GM18907 (cell line): ENCODE data around the gene OR6J1.
"Not testable (repeated sequence)": the region's sequence is repeated elsewhere in the genome, so short reads cannot be mapped to it uniquely, and the experiment has no call there.

ENCODE experiments used
- ATAC-seq: cut with Tn5 transposase; IDR thresholded peaks from one replicate; pipeline ENCODE4 v1.9.1; 2021; ENCODE audit warnings: mild to moderate bottlenecking, moderate library complexity; ENCODE audit not compliant: unreplicated experiment

The OR6J1 gene

DNA sequence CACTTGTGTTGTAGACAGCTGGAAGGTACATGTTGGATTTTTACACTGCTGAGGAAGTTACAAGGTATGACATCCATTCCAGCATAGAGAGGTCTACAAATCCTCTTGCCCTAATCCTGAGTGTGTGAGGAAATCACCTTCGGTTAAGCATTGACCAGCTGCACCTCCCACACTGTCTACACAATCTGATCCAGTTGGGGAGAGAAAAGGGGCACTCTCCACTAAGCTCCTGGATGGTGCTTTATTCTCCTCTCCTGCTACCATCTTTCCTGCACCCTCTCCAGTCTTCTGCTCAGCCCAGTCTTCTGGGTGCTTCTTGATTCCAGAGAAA, at the start of gene OR6J1:
Gene OR6J1 (minus strand): TSS at position 48 of the 331 bp plus-strand sequence. CDS start 9,541 bp downstream, outside the sequence.
- ATAC-seq = no peak

DNA sequence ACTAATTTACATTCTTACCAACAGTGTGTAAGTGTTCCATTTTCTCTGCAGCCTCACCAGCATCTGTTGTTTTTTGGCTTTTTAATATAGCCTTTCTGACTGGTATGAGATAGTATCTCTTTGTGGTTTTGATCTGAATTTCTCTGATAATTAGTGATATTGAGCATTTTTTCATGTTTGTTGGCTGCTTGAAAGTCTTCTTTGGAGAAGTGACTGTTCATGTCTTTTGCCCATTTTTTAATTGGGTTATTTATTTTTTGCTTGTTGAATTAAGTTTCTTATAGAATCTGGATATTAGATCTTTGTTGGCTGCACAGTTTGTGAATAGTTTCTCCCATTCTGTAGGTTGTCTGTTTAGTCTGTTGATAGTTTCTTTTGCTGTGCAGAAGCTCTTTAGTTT, 48.0 kb upstream of the OR6J1 start:
- no peak for ATAC-seq

DNA sequence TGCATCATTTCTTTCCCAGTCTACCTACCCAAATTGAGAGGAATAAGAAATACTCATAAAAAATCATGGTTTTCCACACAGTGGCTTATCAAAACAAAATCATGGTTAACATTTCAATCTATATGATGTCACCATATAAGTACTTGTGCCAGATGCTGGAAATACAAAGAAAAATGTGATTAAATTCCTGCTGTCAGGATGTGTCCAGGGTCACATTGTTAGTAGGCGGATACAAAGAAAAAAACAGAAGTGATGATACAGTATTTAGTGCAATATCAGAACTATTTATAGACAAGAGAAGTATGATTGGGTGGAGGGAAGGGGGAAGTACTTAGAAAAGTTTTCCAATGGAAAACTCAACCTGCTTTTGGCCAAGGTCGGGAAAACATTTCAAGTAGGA, 47.0 kb upstream of the OR6J1 start:
- no peak for ATAC-seq

DNA sequence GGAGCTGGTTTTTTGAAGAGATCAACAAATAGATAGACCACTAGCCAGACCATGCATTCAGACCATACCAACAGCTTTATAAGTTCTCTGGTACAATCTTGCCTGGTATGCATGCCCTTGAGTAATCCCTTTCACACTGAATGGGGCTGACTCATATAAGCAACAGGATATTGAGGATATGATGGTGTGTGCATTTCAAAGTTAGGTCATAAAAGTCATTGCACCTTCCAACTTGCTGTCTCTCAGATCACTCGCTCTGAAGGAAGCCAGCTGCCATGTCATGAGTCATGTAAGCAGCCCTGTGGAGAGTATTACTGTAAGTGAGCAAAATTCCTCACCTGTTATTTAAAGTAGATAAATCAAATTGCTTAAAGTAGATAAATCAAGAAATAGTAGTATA, 45.0 kb upstream of the OR6J1 start:
- no peak for ATAC-seq

DNA sequence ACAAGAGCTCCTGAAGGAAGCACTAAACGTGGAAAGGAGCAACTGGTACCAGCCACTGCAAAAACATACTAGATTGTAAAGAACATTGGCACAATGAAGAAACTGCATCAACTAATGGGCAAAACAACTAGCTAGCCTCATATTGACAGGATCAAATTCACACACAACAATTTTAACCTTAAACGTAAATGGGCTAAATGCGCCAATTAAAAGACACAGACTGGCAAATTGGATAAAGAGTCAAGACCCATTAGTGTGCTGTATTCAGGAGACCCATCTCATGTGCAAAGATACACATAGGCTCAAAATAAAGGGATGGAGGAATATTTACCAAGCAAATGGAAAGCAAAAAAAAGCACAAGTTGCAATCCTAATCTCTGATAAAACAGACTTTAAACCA, 43.8 kb upstream of the OR6J1 start:
- ATAC-seq = not testable (repeated sequence)

DNA sequence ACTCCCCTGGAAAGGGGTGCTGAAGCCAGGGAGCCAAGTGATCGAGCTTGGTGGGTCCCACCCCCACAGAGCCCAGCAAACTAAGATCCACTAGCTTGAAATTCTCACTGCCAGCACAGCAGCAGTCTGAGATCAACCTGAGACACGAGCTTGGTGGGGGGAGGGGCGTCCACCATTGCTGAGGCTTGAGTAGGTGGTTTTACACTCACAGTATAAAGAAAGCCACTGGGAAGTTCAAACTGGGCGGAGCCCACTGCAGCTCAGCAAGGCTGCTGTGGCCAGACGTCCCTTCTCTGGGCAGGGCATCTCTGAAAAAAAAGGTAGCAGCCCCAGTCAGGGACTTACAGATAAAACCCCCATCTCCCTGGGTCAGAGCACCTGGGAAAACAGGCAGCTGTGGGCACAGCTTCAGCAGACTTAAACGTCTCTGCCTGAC, 42.0 kb upstream of the OR6J1 start:
- ATAC-seq = not testable (repeated sequence)

DNA sequence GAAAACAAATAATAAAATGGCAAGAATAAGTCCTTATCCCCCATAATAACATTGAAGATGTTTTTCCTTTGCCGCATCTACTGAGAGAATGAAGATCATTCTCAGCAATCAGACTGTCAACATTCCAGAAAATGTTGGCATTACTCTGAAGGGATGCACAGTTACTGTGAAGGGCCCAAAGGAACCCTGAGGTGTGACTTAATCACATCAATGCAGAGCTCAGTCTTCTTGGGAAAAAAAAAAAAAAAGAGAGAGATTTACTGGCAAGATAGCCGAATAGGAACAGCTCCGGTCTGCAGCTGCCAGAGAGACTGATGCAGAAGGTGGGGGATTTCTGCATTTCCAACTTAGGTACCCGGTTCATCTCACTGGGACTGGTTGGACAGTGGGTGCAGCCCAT, 41.3 kb upstream of the OR6J1 start:
- no peak for ATAC-seq

DNA sequence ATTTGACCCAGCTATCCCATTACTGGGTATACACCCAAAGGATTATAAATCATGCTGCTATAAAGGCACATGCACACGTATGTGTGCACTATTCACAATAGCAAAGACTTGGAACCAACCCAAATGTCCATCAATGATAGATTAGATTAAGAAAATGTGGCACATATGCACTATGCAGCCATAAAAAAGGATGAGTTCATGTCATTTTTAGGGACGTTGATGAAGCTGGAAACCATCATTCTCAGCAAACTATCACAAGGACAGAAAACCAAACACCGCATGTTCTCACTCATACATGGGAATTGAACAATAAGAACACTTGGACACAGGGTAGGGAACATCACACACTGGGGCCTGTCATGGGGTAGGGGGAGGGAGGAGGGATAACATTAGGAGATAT, 39.3 kb upstream of the OR6J1 start:
- not testable (repeated sequence) for ATAC-seq

DNA sequence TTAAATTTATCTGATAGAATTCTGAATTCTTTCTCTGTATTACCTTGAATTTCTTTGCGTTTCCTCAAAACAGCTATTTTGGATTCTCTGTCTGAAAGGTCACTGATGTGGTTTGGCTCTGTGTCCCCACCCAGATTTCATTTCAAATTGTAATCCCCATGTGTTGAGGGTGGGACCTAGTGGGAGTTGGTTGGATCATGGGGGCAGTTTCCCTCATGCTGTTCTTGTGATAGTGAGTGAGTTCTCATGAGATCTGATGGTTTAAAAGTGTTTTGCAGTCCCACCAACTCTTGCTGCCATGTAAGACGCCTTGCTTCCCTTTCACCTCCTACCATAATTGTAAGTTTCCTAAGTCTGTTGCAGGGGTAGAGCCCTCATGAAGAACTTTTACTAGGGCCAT, 34.1 kb upstream of the OR6J1 start:
- ATAC-seq = no peak

DNA sequence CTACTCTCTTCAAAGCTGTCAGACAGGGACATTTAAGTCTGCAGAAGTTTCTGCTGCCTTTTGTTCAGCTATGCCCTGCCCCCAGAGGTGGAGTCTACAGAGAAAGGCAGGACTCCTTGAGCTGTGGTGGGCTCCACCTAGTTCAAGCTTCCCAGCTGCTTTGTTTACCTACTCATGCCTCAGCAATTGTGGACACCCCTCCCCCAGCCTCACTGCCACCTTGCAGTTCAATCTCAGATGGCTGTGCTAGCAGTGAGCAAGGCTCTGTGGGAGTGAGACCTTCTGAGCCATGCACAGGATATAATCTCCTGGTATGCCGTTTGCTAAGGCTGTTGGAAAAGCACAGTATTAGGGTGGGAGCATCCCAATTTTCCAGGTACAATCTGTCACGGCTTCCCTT, 33.4 kb upstream of the OR6J1 start:
- not testable (repeated sequence) for ATAC-seq

DNA sequence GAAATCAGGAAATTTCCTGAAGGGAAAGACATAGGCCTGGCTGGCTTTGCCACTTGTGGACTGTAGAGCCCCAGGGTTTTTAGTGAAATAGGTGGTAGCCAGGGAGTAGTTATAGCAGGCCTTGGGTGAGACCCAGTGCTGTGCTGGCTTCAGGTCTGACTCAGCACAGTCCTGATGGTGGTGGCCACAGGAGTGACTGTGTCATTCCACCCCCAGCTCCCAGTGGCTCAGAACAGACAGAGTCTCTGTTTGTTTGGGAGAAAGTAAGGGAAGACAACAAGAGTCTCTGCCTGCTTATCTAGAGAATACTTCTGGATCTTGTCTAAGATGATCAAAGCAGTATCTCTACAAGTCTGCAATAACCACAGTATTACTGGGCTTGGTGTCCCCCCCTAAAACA, 27.5 kb upstream of the OR6J1 start:
- ATAC-seq = no peak

DNA sequence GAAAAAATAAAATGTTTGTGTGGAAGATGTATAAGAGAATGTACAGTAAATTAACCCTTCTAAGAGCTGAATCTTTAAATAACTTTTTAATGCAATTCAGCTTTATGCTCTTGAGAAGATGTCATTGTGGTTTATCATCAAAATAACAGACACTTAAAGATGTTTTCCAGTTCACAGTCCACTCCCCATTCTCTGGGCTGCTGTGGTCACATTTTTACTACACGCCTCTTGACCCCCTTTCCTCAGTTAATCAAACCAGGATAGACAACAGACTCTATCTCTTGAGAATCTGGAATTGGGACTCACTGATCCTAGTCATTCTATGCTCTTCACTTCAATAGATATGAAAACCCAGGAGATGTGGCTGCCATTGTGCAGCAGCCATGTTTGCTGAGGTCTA, 24.7 kb upstream of the OR6J1 start:
- ATAC-seq = no peak

DNA sequence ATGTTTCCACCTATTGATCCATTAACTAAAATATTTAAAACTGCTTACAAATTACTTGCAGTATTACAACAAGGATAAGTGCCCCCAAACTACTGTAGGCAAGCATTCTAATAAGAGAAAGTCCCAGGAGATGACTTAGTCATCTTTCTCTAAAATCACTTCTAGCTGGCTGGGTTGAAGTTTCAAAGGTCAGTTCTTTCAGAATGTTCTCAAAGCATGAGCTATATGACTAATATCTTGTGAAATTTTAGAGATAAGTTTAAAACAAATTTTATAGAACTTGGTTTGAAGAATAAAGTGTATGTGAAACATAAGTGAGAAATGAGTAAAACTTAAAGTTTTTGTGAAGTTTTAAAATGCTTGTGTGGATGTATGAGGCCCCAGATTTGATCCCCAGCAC, 24.3 kb upstream of the OR6J1 start:
- peak; percentile 54 for ATAC-seq

DNA sequence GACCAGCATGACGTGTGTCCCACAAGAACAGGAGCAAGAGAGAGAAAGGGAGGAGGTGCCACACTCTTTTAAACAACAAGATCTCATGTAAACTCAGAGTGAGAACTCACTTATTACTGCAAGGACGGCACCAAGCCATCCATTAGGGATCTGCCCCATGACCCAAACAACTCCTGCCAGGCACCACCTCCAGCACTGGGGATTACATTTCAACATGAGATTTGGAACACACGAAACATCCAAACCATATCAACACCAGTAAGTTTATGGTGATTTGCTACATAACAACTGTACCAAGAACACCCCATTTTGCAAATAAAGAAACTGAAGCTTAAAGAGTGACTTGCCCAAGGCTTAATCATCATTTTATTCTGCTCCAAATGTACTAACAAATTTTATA, 23.7 kb upstream of the OR6J1 start:
- peak; percentile 5 for ATAC-seq

DNA sequence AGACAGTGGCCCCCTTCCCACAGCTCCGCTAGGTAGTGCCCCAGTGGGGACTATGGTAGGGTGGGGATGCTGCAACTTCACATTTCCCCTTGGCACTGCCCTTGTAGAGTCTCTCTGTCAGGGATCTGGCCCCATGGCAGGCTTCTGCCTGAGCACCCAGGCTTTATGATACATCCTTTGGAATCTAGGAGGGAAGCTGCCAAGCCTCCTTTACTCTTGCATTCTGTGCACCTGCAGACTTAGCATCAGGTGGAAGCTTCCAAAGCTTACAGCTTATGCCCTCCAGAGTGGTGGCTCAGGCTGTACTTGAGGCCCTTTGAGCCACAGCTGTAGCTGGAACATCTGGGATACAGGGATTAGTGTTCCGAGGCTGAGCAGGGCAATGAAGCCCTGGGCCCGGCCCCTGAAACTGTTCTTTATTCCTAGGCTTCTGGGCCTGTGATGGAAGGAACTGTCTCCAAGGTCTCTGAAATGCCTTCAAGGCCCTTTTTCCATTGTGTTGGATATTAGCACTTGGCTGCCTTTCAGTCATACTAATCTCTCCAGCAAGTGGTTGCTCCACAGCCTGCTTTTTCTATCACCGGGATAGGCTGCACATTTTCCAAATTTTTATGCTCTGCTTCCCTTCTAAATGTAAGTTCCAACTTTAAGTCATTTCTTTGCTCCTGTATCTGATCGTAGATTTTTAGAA, 22.2 kb upstream of the OR6J1 start:
- no peak for ATAC-seq

DNA sequence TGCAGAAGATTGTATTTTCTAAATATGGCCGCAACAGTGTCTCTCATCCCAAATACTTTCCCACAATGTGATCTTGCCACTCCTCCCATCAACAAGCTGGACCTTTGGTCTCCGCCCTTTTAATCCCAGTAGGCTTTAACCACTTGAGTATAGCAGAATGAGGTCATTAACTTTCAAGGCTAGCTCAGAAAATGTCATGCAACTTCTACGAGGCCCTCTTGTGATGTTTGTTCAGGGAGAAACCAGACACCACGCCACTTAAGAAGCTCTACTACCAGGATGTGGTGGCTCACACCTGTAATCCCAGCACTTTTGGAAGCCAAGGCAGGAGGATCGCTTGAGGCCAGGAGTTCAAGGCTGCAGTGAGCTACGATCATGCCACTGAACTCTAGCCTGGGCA, 20.1 kb upstream of the OR6J1 start:
- ATAC-seq = no peak

DNA sequence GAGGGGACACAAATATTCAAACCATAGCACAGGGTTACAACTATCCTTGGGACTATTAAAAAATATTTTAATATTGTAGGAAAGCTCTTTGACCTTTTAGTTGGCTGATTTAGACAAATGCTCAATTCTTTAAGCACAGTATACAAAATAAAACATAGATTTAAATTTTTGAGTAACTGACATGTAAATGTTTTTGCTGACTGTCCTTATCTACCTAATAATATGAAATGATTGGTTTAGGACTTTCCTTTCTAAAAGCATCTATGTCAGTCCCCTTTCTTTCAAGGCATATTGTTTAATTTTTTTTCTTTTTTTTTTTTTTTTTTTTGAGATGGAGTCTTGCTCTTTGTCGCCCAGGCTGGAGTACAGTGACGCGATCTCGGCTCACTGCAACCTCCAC, 16.5 kb upstream of the OR6J1 start:
- ATAC-seq = no peak

DNA sequence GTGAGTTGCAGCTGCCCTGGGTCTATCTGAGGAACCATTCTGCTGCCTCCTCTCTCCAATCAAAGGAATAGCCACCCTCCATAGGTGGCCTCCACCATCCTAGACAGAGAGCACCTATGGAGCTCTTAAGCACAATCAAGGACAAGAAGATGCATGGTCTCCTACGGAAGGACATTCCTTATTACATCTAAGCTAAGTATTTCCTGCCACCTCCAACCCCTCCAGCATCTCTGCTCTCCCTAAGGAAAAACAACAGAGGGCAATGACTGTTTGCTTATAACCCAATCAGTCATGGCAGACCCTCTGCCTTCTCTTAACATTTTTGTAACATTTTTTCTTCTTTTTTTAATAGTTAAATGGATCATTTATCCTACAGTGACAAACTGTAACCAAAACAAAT, 14.8 kb upstream of the OR6J1 start:
- ATAC-seq = no peak

DNA sequence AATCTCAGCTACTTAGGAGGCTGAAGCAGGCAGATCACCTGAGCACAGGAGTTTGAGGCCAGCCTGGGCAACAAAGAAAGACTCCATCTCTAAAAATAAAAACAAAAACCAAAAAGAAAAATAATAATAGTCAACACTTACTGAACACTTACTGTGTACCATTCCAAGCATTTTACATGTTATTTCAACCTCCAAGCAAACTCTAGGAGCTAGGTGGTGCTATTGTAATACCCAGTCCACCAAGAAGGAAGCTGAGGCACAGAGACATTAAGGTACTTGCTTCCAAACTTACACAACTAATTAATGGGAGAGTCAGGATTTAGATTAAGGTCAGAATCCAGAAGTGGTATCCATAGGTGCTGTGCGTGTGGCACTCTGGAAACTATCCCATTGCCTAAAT, 13.7 kb upstream of the OR6J1 start:
- no peak for ATAC-seq

DNA sequence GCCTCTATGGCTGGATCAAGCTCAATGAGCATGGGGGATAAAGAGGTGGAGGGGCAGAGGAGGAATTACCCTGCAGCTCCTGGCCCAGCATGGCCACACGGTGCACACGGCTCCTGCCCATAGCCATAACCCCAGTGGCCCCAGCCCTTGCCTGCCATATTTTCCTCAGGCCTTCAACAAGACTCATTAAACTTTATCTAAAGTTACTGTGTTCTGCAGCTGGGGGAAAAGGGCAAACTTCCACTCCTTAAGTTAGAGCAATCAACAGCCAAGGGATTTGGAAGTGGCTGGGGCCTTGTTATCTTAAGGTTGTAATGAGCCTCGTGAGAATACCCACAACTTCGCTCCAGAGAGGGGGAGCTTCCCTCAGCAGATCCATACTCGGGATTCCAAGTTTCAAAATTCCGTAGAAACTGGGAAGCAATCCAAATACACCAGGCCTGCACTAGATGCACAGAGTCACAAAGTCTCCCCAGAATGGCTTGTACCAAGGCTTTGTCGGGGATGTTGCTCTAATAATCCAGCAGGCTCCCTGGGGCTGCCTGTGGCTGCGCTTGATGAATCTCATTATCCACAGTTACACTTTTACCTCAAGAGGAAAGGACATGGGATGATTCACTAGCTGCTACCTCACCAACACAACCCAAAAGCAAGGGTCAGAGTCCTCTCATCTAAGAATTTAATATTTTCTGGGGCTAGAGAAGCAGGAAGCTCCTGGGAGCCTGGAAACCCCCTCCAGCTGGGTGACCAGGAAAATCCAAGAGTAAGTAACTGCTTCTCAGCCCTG, 13.0 kb upstream of the OR6J1 start:
- no peak for ATAC-seq

DNA sequence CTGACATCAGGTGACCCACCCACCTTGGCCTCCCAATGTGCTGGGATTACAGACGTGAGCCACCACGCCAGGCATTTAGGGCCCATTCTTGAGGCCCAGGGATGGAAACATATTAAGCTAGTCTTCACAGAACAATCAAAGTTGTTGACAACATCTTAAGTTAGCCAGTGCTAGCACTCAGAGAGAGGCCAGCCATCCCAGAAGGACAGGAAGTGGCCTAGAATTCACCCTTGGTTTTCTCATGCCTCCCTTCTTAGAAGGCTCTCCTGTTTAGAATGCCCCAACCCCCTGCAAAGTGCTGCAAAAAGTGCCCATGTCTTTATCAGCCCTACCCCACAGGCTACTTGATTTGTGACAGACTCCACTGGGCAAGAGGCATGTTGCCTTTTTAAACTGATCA, 12.1 kb upstream of the OR6J1 start:
- no peak for ATAC-seq

DNA sequence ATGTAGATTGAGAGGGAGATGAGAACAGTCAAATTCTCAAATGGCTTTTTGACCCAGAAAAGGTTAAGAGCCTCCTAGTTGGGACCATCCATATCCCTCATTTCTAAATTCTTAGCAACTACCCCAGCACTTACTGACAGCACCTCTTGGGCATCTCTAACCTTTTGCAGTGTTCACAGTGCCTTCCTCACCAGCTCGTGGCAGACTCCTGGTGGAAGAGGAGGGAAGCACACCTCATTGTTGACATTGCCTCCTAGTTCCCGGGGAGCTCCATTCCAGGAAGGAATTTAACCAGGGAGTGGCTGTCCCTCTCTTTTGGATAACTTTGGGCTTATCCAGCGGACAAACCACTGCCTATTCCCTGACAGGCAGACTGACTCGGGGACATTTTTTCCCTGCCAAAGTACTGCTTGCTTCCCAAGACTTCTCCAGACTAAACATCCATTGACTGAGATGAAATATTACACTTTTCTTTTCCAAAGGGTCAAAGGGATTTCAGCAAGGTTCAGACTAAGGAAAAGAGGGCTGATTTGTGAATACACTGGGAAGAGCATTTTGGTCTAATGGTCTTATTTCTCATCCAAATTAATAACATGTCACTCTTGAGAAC, 9.0 kb upstream of the OR6J1 start:
- peak; percentile 55 for ATAC-seq
